Right forelimb (tissue), 1 donor: ENCODE results near the gene NRXN3.

Experiments used
- DNase-seq: peaks from one replicate; pipeline ENCODE4 v3.0.0-alpha.2; 2018

The NRXN3 gene

DNA sequence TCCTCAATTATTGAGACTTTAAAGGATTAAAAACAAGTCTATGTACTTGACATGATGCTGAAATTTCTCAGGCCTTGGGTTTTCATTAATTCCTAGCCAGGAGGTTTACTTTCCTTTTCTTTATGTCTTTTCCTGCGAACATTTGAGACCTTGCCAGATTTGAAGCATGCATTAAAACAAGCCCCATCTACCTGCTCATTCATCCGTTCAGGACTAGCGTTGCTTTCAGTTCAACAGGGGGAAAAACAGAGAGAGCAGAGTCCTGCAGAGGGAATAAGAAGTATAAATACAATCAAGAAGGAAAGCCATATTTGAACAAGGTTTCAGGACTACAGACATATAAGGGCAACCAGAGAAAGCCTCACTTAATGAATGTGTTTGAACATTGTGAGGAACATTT is 1498.8 kb downstream of the NRXN3 start:
- DNase-seq: no peak

- DNase-seq: no peak
These were observed 1500.6 kb downstream of the NRXN3 start for GRCh38 chr14:79670811-79671210.

GRCh38 chr14:79680087-79680486 is 1509.9 kb downstream of the NRXN3 start:
- DNase-seq: no peak

GRCh38 chr14:79686196-79686595 is 1516.0 kb downstream of the NRXN3 start:
- DNase-seq: no peak

DNA sequence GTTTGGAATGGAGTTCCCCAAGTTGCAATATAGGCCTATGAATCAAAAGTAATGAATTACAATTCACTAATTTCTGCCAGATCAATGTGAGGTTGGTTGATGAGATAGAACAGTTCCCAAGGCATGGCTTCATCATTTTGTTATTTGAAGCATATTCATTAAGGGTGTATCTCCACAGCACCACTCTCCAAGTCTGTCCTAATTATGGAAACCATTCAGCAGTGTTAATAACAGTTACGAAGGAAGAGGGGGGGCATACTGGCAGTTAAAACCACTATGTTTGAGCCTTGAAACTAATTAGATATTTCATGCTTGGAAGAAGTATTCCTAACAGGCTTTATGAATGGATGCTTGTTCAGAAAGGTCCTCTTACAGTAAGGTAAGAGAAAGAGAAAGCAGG is 1520.8 kb downstream of the NRXN3 start:
- no peak for DNase-seq

DNA sequence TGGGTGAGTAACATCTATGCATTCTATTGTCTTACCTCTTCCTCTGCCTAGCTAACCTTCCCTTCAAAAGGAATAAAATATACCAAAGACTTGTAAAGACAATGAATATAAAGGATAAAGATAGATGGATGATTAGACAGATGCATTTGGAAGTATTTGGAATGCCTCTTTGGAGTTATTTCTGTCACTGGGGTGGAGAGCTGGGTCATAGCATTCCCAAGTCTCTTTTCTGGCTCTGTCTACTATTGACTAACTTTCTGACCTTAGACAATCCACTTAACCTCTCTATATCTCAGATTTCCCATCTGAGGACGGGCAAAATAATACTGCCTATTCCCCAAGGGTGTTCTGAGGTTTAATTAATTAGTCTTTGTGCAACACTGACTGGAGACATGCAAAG is 1523.8 kb downstream of the NRXN3 start:
- DNase-seq: no peak

DNA sequence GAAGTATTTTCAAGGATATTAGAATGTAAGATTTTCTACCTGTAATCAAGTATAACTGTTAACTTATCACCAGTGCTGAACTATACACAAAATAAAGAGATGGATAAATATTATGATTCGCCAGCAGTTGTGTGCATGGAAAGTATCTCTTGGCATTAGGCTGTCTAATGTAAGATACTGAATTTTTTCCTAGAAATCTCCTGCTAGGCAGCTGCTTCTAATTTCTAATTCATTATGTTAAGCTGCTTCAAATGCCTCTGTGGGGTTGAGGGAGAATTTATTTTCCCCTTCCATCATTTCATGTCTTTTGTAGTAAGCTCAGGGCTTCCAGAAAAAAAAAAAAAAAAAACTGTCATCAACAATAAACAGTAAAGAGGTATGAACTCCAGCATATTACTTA is 1525.1 kb downstream of the NRXN3 start:
- DNase-seq: no peak

DNA sequence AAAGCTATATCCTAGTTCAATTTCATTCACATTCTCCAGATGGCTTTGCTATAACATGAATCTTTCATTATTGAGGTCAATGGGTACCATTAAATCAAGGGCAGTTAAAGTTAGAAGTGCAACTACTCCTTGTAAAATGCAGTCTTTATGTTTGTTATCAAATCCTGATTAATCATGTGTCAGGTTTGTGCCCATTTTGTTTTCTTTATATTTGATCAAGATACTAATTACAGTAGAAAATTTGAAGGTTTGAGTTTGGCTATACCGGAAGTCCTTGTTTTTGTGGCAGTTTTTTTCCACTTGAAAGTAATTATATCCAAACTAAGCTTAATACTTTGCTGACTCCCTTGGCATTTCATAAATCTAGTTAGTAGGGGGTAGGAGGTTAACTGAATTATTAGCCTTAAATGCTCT is 1528.1 kb downstream of the NRXN3 start:
- no peak for DNase-seq

- no peak for DNase-seq
These were observed 1529.0 kb downstream of the NRXN3 start for GRCh38 chr14:79699206-79699605.

- DNase-seq: no peak
These were observed 1531.2 kb downstream of the NRXN3 start for GRCh38 chr14:79701371-79701770.

- DNase-seq: no peak
These were observed 1532.0 kb downstream of the NRXN3 start for GRCh38 chr14:79702197-79702596.

DNA sequence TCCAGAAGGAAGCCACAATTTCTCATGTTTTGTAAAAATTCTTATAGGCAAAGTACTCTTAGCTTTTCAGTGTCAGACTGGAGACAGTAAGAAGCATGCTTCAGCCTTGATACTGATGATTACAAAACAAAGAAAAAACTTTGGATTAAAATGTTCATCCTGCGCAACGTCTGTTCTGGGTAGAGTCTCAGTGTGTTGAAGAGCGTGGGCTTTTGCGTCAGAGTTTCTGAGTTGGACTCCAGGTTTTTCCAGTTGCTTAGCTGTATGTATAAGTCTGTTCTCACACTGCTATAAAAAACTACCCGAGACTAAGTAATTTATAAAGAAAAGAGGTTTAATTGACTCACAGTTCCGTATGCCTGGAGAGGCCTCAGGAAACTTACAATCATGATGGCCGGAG is 1533.0 kb downstream of the NRXN3 start:
- no peak for DNase-seq

- DNase-seq: no peak
These were observed 1534.1 kb downstream of the NRXN3 start for GRCh38 chr14:79704041-79704807.

DNA sequence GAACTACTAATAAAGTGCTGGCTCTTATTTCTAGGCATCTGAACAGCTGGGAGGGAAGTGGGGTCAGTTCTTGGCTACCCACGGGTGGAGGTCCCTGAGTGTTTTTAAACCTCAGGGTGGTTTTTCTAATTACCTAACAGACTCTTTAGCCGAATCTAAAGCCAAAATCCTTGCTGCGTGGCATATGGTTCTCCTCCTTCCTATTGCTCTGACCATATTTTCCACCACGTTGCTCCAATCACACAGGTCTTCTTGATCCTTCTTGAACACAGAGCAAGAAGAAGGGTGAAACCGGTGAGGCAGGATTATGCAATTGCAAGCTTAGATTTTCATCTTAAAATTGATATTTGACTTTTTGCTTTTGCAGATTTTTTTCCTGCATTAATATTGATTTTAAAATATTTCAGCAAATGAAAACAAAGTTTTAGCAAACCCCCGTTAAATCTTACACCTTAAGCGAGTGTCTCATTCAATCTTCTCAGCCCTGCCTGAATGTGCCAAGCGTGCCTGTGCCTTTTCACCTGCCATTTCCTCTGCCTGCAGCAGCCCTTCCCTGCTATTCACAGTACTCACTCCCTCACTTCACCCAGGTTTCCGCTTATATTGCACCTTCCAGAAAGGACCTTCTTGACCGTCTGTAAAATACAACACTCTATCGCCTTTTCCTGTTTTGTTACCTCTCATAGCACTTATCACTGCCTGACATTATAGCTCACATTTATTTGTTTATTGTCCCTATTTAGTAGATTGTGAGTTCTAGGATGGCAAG is 1535.1 kb downstream of the NRXN3 start:
- DNase-seq: no peak

- DNase-seq: no peak
These were observed 1536.2 kb downstream of the NRXN3 start for GRCh38 chr14:79706382-79706781.

DNA sequence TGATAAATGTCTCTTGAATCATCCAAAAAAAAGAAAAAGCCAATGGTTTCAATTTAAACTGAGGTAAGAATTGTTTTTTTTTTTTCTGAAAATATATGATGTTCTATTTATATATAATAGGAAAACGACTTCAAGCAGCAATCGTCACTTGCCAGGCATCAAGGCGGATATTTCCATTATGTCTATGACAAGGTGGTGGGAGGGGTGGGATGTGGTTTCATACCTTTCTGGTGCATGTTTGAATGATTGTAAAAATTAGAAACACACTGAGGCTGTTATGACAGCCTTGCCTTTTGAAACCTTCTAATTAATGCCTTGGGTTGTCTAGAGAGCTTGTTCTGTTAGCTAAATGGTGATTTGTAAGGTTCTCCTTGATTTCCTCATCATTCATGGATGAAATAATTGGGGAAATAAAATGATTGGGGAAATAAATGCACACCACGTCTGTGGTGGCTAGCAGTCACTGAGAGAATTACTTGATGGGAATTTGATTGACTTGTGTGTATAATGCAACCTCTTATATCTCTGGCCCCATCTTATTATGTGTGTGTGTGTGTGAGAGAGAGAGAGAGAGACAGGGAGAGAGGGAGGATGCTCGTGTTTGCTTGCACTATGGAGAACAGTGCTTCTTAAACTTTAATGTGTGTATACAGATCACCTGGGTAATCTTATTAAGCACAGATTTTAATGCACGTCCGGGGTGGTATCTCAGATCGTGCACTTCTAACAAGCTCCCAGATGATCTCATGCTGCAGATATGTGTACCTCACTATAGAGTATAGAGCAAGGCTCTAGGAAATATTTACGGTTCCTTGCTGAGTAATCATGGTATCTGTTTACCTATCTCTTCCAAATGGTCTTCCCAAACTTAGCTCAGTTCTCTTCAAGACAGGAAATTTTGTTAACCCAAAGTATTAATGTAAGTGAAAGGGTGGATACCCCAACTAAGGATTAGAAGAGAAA is 1538.5 kb downstream of the NRXN3 start:
- DNase-seq: no peak

GRCh38 chr14:79709573-79709972 is 1539.4 kb downstream of the NRXN3 start:
- DNase-seq: no peak

- no peak for DNase-seq
These were observed 1542.3 kb downstream of the NRXN3 start for GRCh38 chr14:79712302-79712950.

GRCh38 chr14:79721399-79722084 is 1551.4 kb downstream of the NRXN3 start:
- no peak for DNase-seq

DNA sequence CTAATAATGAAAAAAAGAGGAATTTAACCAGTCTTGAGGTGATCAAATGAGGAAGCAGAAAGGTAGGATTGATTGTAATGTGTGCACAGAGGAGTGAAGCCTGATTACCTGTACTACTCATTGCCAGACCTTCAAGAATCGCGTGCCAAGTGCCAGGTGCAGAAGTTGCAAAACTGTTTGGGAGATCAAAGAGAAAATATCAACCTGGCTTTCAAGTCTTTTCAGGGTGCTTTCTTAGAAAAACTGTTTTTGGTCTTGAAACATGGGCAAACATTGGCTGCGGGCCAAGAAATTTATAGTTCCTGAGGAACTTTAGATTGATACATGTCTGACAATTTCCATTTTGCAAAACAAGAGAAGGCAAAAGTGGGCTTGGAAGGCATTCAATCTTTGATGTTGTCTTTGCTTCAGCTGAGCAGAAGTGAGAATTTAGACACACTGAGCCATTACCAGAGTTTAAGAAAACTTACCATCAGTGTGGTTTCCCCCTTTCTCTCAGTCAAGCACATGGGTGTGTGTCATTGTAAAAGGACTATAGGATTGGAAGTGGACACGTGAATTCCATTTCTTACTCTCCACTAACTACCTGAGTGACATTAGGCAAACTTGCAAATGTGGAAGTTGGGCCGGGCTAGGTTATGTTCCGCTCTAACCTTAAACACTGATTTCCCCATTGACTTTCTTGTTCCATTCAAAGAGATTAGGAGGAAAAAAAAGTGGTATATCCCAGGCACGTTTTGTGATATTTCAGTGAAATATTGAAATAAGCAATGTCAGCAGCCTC is 1555.0 kb downstream of the NRXN3 start:
- no peak for DNase-seq

GRCh38 chr14:79727900-79728299 is 1557.7 kb downstream of the NRXN3 start:
- no peak for DNase-seq
